HG03558 (cell line): ENCODE measurements around the gene RXRB.

Source experiments
- ATAC-seq: cut with Tn5 transposase; IDR thresholded peaks from one replicate; pipeline ENCODE4 v1.9.1; 2021; ENCODE audit warnings: moderate number of reproducible peaks; ENCODE audit not compliant: unreplicated experiment; ENCODE audit errors: extremely low read depth

The RXRB gene

DNA sequence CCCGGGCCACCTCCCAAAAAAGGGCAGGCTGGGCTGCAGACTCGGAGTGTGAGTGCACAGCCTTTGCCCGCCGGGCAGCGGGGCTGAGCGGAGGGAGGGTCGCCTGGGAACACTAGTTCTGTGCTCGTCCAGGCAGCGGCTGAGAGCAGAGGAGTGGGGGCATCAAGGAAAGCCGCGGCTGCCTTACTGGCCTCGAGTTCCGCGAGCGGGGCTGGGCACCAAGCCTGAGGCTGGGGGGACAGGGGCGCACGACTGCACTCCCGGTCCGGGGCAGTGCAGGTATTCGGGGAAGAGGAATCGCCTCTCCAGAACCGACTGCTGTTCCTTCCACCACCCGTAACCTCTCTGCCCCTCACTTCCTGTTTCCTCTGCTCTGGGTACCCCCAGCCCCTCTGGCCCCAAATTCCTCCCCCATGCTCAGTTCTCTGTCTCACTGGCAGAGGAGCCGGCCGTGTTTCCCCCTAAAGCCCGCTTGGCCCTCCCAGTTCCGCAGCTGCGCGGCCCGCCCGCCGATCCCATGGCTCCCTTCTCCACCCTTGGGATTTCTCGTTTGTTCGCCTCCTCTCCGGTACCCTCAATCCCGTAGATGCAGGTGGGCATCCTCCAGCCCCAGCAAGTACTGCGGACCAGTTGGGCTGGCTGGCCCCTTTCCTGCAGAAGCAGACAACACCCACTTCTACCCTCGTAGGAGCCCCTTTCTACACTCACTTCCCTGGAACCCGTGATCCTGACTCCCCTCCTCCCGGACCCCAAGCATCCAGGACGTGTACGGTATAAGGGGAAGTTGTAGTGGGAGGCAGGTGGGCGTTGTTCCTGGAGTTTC is 12.9 kb upstream of the RXRB start:
- ATAC-seq, result no peak

DNA sequence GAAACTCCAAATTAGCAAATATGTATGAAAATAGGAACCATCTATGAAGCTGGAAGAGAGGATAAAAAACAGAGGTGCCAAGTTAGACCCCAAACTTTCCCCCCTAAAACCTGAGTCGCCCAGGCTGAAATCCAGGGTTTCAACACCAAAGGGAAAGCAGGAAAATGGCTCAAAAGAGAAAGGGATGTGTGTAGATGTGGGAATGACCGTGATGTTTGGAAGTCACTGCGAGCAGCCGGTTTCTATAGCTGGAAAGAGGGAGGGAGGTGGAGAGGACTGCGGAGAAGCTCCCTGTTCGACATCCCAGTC is 12.3 kb upstream of the RXRB start:
- ATAC-seq, result no peak

DNA sequence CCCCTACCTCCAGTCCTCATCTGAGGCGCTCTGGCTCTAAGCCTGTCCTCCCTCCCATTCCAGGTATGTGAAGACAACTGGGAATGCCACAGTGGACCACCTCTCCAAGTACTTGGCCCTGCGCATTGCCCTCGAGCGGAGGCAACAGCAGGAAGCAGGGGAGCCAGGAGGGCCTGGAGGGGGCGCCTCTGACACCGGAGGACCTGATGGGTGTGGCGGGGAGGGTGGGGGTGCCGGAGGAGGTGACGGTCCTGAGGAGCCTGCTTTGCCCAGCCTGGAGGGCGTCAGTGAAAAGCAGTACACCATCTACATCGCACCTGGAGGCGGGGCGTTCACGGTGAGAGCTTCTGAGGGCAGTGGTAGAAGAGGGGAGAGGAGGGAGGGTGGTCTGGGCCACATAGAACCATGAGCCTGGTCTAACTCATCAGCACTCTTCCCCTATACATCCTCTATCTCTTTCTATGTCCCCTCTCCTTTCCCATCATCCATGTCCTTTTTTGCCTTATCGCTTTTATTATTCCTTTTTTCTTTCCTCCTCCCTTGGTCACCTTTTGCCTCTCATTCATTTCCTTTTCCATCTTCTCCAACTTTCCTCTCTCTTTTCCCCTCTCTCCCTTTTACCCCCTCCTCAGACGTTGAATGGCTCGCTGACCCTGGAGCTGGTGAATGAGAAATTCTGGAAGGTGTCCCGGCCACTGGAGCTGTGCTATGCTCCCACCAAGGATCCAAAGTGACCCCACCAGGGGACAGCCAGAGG is 11.4 kb upstream of the RXRB start:
- no peak for ATAC-seq

DNA sequence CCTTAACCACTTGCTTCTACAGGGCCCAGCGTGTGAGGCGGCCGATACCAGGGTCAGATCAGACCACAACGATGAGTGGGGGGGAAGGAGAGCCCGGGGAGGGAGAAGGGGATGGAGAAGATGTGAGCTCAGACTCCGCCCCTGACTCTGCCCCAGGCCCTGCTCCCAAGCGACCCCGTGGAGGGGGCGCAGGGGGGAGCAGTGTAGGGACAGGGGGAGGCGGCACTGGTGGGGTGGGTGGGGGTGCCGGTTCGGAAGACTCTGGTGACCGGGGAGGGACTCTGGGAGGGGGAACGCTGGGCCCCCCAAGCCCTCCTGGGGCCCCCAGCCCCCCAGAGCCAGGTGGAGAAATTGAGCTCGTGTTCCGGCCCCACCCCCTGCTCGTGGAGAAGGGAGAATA is 10.7 kb upstream of the RXRB start:
- no peak for ATAC-seq

DNA sequence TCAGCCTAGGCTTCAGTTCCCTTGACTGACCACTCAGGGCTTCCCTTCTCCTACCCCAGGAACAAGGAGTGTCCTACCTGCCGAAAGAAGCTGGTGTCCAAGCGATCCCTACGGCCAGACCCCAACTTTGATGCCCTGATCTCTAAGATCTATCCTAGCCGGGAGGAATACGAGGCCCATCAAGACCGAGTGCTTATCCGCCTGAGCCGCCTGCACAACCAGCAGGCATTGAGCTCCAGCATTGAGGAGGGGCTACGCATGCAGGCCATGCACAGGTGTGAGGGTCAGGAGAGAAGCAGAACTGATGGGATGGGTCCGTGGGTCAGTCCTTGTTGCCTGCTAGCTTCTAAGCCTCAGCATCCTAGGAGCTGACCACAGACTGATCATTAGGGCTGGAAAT is 9.4 kb upstream of the RXRB start:
- ATAC-seq, result no peak

DNA sequence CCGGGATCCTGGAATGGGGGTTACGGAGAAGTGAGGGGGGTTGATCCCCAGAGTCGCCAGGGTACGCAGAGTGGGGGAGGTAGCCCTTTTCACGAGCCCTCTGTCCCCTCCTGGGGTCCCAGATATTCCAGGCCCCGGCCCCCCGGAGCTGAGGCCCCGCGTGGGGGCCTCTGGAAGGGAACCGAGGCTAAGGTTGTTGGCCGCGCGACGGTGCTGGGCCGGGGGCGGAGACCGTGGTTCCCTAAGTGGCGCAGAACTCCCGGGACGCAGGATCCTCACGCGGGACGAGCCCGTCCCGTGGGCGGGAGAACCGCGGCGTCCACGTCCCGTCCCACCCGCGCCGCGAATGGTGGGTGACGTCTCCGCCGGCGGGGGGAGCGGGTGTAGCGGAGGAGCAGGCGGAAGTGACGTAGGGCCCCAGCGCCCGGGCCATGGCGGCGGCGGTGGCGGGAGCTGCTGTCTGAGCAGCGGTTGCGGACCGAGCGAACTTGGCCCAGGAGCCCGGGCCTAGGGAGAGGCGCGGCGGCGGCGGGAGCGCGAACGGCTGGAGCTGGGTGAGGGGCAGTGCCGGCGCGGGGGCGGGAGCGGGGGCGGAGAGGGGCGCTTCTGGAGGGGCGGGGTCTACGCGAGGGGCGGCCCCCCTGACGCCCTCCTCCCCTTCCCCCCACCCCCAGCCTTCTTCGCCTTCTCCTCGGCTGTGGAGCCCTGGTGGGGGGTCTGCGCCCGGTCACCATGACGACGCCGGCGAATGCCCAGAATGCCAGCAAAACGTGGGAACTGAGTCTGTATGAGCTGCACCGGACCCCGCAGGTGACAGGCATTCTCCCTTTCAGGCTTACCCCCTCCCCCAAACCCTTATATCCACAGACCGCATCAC is 7.9 kb upstream of the RXRB start, which contains the start of gene RING1:
Gene RING1 (plus strand): TSS at position 410 of the 877 bp plus-strand sequence. CDS start 323 bp downstream, at position 733.
- ATAC-seq, result no peak

DNA sequence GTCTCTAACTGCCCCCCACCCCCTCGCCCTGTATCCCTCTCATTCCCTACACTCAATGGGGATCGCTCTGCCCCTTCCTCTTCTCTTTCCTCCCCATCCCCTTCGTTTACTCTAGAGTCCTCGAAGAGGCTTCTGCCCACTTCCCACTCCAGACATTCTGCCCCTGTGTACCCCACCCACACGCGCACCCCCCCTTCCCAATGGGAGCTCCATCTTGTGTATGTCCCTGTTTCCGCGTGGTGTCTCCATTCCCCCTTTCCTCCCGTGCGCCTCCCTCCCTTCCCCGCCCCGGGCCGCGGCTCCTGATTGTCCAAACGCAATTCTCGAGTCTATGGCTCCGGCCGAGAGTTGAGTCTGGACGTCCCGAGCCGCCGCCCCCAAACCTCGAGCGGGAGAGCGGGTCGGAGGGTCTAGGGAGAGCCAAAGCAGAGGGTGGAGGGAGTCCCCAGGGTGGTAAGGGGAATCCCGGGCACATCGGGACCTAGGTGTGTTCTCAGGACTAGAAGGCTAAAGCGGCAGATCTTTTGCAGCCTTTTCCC is 7.2 kb upstream of the RXRB start:
- no peak for ATAC-seq

DNA sequence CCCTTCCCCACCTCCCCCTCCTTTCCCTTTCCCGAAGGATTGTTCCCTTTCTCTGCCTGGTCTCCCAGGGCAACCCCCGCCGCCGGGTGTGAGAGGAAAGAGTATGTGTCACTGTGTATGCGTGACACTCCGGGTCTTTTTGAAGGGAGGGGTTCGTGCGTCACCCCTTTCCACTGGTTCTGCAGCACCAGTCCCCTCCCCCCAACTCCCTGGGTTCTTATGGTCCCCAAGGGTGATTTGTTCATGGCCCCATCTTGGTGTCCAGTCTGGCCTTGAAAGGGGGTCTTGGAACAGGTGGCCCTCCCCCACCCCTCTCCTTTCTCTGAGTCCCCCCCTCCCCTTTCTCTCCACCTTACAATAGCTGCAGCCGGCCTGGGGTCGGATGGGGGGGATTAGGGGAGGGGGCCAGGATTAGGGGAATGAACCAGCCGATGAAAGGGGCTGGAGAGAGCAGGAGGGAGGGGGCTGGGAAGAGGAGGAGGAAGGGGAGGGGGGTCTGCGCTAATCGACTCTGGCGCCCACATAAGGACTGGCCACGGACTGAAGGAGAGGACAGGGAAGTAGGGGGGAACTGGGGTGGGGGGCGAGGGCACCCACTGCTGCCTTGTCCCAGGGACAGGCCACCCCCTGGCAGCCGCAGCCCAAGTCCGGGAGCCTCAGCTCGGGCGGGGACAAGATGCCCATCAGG is 6.5 kb upstream of the RXRB start:
- no peak for ATAC-seq

DNA sequence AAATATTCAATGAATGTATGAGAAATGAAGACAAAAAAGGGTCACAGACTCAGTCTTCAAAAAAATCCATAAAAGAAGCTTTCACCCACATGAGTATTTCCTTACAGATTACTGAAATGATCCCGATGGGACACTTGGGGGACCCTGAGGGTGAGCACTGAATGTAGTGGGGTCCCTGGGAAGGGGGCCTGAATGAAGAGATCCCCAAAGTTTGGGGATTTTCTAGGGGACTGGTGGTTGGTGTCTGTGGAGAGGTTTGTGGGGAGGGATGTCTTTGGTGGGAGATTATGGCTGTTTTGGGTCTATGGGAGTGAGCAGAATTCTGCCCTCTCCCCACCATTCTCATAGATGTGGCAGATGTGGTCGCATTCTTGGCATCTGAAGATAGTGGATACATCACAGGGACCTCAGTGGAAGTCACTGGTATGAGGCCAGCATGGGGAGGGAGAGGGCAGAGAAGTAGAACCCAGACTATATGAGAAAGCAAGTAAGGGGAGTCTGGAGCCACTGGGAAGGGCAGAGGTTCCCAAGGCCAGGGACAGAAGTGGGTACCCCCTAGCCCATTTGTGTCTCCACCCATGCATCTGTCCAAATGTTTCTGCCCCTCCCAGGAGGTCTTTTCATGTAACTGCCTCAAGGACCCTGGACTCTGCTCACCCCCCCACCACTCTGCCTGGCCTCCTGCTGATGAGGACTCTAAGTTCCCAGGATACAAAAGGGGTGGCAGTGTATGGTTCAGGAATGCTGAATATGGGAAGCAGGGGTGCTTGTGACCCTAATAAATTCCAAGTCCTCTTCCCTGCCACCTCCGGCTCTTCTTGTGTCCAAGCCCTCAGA is 5.8 kb upstream of the RXRB start:
- no peak for ATAC-seq

DNA sequence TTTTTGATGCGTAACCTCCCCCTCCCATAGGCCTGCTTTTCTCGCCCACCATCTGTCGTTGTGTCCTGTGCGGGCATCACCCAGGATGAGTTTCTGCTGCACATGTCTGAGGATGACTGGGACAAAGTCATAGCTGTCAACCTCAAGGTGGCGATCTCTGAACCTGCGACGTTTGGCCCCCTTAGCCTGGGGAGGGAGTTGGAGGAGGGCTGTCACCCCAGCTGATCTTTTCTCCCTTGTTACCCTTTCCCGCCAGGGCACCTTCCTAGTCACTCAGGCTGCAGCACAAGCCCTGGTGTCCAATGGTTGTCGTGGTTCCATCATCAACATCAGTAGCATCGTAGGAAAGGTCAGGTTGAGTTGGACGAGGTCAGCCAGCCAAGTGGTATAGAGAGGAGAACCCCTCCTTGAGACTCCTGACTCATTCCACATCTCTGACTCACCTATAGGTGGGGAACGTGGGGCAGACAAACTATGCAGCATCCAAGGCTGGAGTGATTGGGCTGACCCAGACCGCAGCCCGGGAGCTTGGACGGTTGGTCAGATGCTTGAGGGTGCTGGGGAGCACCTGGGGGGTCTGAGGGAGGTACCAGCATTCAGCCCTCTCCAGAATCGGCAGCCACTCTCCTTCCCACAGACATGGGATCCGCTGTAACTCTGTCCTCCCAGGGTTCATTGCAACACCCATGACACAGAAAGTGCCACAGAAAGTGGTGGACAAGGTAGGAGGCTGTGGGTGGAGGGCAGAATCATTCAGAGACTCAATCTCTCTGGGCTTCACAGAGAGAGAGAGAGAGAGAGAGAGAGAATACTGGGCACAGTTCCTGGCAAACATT is 4.9 kb upstream of the RXRB start:
- ATAC-seq, result no peak

DNA sequence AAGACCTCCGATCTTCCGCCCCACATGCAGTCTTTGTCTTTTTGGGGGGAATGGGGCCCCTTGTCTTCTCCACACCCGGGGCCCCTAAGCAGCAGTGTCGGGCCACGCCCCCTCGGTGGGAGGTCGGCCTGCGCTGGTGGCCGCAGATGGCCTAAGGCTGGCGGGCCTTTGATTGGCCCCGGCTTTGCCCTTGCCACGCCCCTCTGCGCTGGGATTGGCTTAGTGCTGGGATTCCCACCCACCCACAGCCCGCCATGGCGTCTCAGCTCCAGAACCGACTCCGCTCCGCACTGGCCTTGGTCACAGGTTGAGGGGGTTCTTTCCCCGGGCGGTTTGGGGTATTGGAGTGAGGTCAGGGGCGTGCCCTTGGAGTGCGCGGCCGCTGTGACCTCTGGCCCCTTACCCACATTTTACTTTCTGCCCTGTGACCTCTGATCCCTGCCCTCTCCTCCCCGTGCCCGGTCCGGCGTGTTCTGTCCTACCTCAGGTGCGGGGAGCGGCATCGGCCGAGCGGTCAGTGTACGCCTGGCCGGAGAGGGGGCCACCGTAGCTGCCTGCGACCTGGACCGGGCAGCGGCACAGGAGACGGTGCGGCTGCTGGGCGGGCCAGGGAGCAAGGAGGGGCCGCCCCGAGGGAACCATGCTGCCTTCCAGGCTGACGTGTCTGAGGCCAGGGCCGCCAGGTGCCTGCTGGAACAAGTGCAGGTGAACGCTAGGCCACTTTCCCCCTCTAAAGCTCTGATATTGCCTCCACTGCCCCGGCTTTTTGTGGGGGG is 4.1 kb upstream of the RXRB start, which contains the start of gene HSD17B8:
Gene HSD17B8 (plus strand): TSS at position 241 of the 776 bp plus-strand sequence. CDS start 14 bp downstream, at position 255.
- ATAC-seq, result no peak

DNA sequence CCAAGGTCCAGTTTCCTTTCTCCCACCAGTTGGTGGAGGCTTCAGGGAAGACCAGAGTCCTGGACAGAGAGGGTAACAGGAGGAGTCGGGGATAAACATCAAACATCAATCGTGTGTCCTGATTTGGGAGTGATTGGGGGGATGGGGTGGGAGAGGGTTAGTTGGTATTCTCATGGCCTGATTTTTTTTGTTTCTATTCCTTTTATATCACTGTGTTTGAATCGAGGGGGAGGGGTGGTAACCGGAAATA is 3.6 kb upstream of the RXRB start:
- no peak for ATAC-seq

DNA sequence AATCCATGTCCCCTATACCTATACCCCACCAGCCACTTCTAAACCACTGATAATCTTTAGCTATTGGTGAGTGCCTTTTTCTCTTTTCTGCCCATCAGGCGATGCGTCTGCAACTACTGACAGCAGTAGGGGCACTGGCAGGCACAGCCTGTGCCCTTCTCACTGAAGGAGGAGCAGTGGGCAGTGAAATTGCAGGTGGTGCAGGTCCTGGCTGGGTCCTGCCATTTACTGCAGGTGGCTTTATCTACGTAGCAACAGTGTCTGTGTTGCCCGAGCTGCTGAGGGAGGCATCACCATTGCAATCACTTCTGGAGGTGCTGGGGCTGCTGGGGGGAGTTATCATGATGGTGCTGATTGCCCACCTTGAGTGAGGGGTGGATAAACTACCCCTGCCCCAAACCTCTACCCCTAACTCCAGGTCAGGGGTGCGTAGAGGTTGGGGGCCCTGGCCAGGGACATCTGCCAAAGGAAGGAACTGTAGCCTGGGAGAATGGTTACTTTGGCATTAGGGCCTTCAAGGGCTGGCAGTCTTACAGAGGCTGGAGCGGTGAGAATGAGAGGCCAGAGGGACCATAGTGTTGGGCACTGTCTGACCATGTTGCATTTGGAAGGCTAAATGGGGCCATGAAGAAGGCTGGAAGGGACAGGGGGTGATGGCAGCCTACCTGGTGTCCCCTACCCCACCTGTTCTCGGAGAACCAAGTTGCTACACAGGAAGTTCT is 3.1 kb upstream of the RXRB start:
- no peak for ATAC-seq

DNA sequence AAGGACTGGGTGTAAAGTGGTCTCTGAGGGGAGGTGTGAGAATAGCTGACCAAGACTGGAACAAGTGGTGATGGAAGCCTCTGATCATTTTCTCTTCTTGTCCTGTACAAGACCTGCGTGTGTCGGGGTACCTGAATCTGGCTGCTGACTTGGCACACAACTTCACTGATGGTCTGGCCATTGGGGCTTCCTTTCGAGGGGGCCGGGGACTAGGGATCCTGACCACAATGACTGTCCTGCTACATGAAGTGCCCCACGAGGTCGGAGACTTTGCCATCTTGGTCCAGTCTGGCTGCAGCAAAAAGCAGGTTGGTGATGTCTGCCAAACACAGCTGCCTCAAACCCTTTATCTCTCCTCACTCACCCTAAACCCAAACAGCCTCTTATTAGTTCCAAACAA is 2.3 kb upstream of the RXRB start:
- ATAC-seq, result no peak

DNA sequence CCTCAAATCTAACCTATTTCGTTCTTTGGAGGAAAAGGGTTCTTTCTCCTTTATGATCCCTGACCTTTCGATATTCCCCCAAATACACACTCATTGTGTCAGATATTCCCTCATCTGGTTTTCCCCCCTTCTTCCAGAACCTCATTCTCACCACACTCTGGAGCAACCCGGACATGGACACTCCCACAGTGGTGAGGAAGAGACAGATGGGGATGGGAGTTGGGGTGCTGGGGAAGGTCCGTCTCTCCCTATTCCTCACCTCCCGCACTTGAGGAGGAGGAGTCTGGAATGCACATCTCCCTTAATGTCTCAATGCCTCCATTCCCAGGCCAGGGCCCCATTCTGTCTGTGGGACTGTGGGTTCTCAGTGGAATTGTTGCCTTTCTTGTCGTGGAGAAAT is 1.5 kb upstream of the RXRB start:
- no peak for ATAC-seq

DNA sequence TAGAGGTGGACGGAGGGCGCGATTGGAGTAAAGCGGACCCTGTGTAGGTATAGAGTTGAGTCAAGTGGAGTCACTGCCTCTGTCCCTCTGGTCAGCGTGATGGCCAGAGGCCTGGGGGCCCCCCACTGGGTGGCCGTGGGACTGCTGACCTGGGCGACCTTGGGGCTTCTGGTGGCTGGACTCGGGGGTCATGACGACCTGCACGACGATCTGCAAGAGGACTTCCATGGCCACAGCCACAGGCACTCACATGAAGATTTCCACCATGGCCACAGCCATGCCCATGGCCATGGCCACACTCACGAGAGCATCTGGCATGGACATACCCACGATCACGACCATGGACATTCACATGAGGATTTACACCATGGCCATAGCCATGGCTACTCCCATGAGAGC is 681 bp upstream of the RXRB start:
- ATAC-seq, result no peak

DNA sequence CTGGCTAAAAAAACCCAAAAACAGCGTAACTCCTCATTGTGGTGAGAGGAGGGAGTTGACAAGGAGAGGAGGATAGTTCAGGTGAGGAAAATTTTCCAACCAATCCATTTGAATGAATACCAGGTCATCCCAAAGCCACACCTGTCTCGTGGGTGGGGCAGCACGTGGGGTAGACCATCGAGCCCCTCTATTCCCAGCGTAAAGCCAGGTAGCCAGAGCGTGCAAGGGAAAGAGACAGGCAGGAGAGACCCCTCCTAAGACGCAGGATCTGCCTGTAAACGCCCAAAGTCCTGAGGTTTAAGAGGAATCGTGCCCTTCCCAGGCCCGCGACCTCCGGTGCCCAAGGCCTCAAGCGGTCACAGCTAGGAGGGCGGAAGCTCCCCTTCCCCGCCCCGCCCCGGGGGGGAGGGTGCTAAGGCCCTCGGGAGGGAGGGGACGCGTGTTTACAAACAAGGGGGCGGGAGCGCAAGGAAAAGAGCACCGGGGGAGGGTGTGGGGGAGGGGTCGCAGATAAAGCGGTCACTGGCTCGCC is 712 bp downstream of the RXRB start:
- no peak for ATAC-seq
